GM19452 (cell line): Measurements from ENCODE around the gene PRKCB.

Experiments
- ATAC-seq: cut with Tn5 transposase; IDR thresholded peaks from one replicate; pipeline ENCODE4 v1.9.1; 2021; ENCODE audit not compliant: unreplicated experiment

PRKCB gene

DNA sequence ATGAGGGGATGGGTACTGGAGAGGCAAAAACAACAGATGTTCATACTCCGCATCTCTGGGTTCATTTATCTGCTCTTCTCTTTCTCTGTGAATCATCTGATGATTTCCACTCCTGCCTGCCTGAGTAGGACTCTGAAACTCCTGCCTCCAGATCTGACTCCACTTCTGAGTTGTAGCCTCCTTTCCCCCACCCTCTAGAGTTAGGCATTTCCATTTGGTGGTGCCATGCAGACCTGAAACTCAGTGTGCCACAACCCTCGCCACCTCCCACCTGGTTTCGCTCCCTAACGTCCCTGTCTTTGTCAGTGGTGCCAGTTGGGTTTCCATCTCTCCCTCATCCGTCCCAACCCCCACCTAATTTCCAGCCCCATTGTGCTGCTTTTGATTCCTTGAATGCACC lies 126.2 kb downstream of the PRKCB start:
- ATAC-seq = no peak

DNA sequence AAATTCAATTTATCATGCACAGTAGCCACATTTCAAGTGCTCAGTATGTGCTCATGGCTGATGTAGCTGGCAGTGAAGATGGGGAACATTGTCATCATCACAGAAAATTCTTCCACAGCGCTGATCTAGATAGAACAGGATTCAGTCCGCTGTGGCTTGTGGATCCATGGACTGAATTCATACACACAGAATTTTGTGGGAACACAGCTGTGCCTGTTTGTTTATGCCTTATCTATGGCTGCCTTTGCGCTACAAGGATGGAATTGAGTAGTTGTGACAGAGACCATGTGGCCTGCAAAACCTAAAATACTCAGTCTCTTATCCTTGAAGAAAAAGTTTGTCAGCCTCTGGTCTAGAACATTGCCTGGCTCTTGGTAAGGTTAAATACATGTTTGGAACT lies 128.4 kb downstream of the PRKCB start:
- no peak for ATAC-seq

DNA sequence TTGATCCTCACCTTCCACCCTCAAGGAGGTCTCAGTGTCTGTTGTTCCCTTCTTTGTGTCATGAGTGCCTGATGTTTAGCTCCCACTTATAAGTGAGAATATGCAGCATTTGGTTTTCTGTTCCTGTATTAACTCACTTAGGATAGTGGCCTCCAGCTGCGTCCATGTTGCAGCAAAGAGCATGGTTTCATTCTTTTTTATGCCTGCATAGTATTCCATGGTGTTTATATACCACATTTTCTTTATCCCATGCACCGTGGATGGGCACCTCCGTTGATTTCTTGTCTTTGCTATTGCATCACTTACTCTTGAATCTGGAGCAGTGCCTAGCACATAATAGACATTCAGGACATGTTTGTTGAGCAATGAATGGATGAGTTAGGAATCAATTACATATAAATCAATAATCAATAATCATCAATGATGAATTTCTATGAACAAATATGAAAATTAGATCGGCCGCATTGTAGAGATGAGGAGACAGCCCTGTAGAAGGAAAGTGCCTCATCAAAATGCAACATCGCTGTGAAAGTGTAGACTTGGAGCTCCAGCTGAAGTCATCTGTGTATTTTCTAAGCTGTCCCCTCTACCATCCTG lies 129.5 kb downstream of the PRKCB start:
- ATAC-seq = no peak

DNA sequence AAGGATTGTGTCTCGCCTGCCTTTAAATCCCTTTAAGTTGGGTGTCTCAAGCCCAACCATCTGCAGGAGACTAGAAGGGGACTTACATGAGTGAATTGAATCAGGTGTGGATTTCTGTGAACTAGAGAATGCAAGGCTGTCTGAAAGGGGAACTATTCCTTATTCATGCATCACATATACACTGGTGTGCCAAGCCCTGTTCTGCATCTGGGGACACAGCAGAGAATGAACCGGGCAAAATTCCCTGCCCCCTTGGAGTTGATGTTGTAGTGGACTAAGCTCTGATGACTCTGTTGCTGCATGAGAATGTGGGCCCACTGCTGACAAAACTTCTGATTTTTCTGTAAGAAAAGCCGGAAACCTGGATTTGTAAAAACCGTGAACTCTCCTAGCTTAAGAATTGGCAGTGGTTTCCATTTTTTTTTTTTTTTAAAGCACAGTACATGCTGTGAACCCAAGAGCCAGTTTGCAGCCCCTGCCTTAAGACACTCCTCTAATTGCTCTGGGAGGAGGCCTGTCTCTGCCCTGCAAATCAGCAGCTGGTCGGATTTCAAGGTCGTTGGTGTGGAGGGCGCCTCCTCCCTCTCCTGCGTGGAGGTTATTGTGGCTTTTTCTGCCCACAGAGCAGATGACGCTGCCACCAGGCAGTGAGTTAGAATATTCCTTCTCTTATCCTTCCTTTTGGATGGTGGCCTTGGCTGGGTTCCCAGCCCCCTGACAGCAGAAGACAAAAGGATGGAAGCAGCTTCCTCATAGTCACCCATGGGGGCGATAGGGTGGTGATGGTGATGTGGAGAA lies 131.0 kb downstream of the PRKCB start:
- no peak for ATAC-seq

DNA sequence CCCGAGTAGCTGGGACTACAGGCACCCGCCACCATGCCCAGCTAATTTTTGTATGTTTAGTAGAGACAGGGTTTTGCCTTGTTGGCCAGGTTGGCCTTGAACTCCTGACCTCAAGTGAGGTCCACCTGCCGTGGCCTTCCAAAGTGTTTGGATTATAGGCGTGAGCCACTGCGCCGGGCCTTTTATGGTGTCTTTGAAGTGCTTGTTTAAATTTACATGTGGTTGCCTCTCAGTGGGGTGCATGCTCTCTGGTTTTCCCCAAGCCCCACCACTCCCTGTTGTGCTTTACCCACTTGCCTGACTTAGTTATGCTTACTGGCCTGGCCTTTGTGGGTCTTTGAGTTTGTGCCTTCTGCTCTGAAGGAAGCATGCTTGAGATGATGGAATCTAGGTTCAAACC lies 132.0 kb downstream of the PRKCB start:
- ATAC-seq = no peak

DNA sequence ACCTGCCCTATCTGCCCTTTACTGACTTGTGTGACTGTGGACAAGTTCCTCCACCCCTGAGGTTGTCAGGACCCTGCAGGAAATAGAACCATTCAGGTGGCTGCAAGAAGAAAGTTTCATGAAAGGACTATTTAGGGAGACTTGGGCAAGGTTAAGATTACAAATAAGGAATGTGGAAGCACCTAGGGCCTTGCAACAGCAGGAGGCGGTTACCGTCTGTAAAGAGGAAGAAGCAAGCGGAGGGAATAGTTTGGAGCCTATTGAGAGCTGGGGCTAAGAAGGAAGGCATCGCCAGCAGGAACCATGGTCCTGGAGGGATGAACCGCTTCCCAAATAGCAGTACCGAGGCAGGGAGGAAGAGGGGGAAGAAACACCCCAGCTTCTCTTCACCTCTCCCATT lies 132.4 kb downstream of the PRKCB start:
- ATAC-seq = no peak

DNA sequence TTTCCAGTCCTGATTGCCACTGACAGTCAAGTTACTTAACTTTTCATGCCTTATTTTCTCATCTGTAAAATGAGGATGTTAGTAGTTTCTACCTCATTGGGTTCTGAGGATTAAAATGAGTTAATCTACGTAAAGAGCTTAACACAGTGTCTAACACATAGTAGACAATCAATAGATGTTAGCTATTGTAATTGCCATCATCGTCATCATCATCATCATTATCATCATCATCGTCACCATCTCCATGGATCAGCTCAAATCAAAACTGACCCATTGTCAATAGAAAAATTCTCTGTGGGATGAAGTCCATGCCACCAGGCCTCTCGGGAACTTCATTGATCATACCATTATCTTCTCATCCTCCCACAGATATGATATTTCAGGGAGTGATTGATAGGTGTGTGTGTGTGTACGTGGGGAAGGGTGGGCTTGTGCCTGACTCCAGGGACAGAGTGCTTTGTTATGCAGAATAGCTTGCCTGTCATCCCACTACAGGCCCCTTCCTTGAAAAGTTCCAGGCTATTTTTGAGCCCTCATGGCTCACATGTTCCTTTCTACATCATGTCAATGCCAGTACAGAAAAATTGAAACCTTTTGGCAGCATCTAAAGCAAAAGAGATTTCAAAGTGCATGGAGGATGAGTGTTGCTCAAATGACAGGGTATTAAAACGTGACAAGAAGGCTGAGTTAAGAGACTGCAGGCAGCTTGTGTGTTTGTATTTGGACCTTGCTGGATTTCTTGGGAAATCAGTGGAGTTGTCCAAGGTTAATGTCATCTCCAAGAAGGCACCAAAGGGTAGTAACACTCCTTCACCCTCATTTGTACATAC lies 133.9 kb downstream of the PRKCB start:
- ATAC-seq = no peak

DNA sequence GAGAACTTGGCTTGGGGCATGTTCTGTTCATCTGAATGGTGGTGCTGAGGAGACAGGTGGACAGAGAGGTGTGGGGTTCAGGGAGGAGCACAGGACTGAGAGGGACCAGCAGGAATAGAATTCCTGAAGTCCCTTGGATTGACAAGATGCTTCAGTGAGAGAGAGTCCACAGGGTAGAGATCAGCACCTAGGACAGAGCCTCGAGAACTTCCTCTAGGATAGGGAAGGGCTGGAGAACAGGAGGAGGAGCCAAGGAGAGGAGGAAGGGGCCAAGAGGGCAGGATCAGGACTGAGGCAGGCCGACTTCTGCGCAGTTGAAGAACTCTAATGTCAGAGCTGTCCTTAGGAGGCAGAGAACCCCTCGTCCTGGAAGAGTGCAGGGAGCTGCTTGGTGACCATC lies 138.4 kb downstream of the PRKCB start:
- no peak for ATAC-seq

DNA sequence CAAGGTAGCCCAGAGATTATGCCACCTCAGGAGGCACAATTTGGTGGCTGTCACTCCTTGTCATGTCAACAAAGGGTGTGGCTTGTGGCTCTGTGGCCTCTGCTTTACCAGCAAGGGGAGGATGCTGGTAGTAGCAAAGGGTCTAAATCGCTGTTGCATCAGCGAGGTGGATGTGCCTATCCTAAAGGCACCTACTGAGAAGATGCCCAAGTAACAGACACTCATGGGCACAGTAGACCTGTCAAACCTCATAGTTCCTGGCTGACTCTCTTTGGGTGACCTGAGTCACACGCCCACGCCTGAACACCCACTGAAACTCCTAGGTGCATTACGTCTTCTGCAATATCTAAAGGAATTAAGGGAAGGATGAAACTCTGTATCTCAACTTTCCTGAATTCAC lies 139.5 kb downstream of the PRKCB start:
- no peak for ATAC-seq

DNA sequence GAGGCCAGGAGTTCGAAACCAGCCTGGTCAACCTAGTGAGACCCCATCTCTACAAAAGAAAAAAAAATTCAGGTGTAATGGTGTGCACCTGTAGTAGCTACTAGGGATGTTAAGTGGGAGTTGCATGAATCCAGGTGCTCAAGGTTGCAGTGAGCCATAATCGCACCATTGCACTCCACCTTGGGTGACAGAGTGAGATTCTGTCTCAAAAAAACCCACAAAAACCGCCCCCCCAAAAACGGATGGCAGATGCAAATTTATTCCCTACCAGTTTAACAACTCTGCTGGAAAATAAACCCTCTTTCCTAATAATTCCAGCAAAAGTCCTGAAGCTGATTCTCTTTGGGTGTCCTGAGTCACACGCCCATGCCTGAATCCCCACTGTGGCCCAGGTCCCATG lies 140.3 kb downstream of the PRKCB start:
- ATAC-seq = no peak

DNA sequence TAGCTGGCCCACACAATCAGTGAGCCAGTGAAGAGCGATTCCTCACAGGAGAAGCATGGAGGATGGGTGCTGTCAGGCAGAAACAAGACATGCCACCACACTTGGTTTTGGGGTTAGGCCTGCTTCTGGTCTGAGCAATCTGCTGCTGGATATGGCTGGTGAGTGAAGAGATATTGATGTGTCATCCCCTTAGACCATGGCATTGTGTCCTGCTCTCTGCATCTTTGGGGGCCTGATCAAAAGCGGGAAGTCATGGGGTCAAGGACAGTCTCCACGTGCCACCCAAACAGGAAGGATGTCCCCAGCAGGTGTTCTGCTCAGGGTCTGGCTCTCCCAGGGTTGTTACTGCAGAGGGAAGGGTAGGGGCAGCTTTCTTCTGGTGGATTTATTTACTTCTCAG lies 140.7 kb downstream of the PRKCB start:
- no peak for ATAC-seq

DNA sequence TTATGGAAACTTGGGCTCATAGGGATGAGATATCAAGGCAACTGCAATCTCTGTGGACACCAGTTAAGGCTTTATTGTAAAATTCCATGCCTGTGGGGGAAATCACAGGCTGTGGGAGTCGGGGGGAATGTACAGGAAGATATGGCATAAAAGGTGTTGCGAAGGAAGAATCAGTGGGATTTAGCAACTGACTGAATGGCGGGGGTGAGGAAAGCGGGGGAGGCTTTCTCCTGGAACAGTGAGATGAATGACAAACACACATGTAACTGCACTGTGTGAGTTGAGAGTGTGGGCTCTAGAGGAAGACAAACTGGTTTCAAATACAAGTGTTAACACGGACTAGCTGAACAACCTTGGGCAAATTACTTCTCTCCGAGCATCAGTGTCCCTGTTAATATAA lies 143.7 kb downstream of the PRKCB start:
- no peak for ATAC-seq

DNA sequence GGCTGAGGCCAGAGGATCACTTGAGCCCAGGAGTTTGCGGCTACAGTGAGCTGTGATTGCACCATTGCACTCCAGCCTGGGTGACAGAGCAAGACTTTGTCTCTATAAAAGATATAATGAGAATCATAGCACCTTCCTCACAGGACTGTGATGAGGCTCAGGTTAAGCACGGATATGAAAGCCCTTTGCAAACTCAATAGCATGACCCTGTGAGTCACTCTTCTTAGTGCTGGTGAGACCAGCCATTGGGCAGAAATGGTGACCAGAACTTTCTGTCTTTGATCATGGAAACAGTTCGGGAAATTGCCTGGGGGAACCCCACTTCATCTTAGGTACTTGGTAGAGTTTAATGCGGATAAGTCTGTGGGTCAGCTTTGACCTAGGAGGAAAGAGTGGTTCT lies 144.2 kb downstream of the PRKCB start:
- no peak for ATAC-seq

DNA sequence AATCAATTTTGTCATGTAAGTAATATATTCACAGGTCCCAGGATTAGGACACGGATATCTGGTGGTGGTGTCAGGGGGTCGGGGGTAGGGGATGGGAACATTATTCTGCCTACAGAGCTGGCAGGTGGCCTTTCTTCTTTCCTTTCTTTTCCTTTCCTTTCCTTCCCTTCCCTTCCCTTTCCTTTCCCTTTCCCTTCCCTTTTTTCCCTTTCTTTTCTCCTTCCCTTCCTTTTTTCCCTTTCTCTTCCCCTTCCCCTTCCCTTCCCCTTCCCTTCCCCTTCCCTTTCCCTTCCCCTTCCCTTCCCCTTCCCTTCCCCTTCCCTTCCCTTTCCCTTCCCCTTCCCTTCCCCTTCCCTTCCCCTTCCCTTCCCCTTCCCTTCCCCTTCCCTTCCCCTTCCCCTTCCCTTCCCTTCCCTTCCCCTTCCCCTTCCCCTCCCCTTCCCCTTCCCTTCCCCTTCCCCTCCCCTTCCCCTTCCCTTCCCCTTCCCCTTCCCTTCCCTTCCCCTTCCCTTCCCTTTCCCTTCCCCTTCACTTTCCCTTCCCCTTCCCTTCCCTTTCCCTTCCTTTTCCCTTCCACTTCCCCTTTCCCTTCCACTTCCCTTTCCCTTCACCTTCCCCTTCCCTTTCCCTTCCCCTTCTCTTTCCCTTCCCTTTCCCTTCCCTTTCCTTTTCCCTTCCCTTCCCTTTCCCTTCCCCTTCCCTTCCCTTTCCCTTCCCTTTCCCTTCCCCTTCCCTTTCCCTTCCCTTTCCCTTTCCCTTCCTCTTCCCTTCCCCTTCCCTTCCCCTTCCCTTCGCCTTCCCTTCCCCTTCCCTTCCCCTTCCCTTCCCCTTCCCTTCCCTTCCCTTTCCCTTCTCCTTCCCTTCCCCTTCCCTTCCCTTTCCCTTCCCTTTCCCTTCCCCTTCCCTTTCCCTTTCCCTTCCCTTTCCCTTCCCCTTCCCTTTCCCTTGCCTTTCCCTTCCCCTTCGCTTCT lies 145.9 kb downstream of the PRKCB start:
- no peak for ATAC-seq

DNA sequence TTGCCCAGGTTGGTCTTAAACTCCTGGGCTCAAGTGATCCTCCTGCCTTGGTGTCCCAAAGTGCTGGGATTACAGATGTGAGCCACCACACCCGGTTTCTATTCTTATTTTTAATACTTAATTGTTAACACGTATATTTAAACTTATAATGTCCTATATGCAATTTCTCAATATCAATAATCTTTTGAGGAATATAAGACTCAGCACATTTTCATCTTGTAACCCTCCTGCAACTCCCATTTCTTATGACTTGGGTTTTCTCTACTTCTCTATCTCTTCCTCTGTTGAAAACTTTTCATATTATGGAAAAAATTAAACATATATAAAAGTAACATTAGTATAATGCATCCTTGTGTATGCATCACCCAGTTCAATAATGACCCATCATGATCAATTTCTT lies 150.7 kb downstream of the PRKCB start:
- no peak for ATAC-seq

DNA sequence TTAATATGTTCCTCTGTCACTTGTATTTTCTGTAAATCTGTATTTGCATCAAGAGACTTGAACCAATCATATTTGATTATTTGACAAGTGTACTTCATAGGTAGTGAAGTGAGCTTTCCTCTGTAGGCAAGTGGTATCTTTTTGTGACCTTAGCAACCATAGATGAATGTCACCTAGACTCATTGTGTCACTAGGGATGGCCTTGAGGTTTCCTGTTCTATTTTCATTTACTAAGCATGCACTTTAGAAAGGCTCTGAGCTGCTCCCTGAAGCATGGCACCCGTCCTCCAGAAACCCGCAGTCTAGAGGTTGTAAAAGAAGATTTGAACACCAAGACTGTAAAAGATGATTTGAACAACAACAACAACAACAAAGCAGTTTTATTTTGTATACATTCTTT lies 151.7 kb downstream of the PRKCB start:
- peak; percentile 93 for ATAC-seq

DNA sequence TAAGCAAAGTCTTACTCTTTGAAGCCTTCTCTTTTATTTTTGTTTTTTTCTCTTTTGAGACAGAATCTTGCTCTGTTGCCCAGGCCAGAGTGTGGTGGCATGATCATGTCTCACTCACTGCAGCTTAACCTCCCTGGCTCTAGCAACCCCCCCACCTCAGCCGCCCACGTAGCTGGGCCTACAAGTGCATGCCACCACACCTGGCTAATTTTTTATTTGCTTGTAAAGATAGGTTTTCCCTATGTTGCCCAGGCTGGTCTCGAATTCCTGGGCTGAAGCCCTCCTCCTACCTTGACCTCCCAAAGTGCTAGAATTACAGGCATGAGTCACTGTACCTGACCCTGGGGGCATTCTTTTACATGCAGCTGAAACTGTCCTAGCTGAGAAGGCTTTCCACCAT lies 154.7 kb downstream of the PRKCB start:
- ATAC-seq = no peak

DNA sequence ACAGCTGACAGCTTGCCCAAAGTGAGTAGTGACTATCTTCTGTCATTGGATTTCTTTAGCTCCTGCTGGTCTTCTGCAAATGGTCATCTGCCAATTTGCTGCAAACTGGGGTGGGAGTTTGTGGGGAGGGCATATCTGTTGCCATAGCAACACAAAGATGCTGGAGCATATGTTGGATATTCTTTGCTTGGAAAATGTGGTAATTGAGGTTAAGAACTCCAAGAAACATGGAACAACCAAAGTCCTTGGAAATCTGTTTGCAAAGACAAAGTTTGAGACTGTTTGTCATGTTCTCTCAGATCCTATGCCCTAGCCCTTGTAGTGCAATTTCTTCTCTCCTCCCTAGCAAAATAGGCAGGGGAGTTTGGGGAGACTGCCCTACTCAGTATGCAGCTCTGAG lies 155.3 kb downstream of the PRKCB start:
- no peak for ATAC-seq

DNA sequence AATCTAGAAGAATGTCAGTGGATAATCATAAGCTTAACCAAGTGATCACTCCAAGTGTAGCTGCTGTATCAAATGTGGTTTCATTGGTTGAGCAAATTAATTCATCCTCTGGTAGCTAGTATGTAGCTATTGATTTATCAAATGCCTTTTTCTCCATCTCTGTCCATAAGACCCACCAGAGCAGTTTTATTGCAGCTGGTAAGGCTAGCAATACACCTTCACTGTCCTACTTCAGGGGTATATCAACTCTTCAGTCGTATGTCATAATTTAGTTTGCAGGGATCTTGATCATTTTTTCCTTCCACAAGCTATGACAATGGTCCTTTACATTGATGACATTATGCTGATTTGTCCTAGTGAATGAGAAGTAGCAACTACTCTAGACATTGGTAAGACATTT lies 158.8 kb downstream of the PRKCB start:
- ATAC-seq = no peak

DNA sequence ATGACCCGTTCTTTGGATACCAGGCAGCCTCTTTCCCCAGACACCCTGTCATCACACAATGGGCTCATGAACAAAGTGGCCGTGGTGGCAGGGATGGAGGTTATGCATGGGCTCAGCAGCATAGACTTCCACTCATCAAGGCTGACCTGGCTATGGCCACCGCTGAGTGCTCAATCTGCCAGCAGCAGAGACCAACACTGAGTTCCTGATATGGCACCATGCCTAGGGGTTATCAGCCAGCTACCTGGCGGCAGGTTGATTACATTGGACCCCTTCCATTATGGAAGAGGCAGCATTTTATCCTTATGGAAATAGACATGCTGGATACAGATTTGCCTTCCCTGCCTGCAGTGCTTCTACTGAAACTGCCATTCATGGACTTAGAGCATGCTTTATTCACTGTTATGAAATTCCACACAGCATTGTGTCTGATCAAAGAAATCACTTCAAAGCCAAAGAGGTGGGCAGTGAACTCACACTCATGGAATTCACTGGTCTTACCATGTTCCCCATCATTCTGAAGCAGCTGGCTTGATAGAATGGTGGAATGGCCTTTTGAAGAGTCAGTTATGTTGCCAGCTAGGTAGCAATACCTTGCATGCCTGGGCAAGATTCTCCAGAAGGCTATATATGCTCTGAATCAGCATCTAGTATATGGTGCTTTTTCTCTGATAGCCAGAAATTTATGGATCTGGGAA lies 160.6 kb downstream of the PRKCB start:
- no peak for ATAC-seq
